CD1c-positive myeloid dendritic cell (primary cell): ENCODE results near the gene CASZ1.

Experiments
- DNase-seq: peaks from one replicate; pipeline ENCODE4 v3.0.0-alpha.2; 2016; ENCODE audit errors: extremely low spot score

The CASZ1 gene

DNA sequence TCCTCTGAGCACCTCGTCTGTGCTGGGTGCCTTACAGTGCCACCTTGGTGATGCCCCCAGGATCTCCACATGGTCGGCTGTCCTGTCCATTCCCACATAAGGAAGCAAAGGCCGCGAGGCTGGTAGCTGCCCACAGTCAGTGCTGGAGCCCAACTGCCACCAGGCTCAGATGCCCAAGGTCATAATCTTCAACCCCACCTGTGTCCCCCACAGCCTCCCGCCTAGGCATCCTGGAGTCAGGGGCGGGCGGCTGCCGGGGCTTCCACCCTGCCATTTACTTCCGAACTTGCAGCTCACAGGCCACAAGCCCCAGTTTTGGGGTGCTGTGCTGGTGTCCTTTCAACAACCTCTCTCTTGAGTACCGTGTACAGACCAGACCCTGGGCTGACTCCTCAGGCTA lies 126.3 kb downstream of the CASZ1 start:
- DNase-seq, result no peak

DNA sequence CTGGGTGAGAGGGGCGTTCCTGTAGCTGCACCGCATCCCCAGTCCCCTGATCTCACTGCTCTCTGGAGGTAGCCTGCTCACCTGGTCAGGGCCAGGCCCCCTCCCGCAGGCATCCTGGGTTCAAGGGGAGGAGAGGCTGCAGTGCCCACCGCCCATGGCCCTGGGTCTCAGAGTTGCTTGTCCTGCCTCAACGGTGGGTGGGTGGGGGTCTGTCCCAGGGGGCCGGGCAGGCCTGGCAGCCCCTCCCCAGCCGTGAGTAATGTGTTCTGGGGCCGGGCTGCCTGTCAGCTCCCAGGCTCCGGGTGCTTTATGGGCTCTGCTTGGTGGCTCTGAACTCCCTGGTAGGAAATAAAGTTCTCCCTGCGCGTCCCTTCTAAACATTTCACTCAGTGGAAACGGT lies 126.9 kb downstream of the CASZ1 start:
- no peak for DNase-seq

DNA sequence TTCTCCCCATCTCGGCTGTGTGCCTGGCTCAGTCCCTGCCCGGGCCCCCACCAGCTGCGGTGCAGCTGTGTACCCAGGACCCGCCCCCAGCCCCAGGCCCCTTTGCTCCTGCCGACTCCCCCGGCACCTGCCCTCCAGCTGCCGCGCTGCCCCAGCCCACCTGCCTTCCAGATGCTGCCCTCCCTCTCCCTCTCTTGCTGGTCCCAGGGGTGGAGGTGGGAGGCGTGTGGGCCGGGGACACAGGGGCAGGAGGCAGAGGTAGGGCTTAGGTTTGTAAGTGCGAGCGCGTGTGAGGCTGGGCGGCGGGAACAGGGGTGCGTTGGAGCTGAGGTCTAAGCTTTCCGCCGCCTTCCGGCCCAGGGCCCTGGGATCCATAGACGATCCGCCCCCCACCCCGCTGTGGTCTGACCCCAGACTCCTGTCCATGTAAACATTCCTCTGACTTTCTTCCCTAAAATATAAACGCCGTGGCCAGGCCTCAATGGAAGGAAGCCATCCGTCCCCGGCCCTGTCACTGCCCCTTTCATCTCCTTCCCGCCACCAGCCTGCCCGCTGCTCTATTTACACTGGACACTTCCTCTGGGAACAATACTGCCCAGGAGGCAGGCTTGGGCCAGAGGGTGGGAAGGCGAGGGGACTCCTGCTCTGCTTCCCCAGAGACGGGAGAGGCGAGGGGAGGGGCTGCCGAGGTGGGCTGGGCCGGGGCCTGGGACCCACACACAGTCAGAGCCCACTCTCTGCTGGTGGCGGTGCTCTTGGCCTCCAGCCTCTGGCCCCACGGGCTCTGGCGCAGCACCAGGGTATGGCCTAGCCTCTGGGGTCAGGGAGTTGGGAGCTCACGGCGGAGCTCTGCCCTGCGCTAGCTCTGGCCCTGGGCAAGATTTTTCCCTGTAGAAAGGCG lies 128.3 kb downstream of the CASZ1 start:
- no peak for DNase-seq

DNA sequence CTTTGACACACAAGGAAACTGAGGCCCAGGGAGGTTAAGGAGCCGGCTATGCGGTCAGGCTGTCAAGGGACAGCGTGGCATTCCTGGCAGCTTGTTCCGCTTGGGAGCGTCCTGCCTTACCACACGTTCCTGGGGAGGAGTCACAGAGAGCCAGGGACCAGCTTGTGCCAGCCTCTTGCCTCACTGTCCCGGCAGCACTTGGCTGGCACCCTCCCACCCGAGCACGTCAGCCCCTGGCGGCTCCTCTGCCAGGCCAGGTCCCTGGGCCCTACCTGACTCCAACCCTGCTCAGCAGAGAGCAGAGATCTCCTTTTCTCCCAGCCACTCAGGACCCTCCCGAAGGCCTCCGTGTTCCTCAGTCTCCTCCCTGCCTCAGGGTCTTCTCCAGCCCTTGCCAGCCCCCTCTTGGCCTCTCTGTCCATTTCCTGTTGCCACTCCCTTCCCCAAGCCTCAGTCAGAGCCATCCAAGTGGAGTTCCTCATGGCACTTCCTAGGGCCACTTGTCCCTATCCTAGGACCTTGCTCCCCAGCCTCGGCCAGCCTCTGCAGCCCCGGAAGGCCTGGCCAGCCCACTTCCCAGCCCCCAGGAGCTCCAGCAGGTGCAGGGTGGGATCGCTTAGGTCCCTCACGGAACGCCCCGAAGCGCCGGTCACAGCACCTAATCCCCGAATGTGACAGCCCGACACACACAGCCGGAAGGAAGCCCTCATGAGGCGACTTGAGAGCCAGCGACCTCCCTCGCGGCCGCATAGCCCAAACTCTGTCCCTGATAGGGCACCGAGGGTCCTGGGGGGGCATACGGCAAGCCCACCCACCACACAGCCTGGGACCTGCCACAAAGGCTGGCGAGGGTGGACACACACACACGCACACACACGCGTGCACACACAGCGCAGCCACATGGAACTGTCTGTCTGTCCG lies 130.3 kb downstream of the CASZ1 start:
- no peak for DNase-seq

DNA sequence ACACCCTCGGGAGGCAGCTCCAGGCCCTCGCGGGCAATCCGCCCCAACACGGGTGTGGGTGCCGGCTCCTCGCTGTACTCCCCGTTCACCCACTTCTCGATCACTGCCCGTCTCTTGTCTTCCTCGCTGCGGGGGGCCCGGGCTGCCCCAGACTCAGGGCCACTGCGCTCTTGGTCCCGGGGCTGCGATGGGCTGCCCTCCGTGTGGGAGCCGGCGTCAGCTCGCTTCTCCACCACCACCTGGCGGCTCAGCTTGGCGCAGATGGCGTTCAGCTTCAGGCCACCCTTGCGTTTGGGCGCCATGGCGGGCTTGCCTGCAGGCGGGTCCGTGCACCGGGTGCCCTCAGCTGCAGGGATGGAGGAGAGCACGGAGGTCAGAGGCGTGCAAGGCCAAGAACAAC lies 131.2 kb downstream of the CASZ1 start:
- DNase-seq, result no peak

DNA sequence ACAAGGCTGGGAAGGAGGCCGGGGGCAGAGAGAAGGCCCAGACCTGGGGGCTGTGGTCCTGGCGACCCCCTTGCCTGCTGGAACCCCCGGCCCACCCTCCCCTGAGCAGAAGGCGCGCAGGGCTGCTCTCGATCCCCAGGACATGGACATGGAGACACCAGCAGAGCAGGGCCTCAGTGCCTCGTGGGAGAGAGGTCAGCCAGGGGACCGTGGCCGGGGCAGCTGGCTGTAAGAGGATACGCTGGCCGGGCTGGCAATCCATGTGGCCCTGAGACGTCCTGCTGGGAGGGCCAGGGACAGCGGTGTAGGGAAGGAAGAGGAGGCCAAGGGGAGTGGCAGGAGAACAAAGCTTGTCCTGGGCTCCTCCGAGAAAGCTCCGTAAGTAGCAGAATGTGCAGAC lies 132.2 kb downstream of the CASZ1 start:
- DNase-seq, result no peak

DNA sequence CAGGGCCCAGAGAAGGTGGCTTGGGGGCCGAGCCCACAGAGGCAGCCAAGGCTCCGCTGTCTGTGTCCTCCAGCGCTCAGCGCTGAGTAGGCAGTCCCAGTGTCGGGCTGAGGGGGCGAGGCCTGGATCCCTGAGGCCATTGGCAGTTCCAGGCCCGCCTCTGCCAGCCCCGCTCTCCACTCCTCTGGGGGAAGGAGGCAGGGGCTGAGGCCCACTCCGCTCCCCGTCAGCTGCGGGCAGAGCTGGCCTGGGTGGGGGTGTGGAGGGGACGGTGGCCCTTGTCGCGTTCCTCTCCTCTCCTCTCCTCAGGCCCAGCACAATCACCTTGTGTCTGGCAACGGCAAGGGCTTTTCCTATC lies 132.8 kb downstream of the CASZ1 start:
- DNase-seq, result no peak

DNA sequence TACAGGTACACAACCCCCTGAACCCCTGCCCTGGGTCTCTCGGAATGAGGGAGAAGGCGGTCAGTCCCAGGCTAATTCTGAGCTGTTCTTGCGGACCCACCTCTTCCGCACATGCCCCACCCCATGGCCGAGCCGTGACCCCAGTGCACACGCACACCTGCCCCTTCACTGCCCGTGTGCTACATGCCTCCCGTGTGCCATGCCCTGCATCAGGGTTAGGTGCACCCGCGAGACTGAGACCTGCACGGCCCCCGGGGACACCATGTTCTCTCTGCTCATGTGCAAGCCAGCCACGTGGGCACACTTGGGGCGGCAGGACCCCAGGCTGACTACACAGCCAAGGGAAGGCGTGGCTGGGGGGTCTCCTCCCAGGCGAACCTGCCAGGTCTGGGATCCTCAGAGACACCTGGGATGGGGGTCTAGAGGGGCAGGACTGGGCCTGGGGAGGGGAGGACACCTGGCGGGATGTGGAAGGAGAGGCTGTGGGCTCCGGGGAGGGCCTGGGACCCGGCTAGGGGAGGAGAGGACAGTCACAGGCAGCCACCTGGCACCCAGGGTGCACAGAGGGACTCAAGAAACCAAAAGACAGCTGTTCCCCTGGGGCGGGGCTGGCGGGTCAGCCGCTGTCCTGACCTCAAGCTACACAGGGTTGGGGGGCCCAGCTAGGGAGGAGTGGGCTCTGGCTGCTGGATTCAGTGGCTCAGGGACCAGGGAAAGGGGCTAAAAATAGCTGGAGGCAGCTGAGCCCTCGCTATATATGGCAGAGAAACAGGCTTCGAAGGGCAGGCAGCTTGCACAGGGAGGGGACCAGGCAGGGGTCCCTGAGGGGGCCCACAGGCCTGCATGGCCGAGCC lies 133.4 kb downstream of the CASZ1 start:
- DNase-seq, result no peak

DNA sequence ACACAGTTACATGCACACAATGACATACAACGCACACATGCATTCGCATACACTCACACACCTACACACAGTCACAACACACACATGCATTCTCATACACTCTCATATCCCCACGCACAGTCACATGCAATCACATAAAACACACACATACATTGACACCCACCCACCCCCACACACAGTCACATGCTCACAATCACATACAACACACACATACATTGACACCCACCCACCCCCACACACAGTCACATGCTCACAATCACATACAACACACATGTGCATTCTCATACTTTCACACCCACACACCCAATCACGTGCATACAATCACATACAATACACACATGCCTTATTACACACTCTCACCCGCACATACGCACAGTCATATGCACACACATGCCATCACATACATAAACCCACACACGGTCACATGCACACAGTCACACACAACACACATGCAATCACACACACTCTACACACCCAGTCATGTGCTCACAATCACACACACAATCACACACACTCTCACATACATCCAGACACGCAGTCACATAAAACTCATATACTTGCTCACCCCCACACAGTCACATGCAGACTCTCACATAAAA lies 134.3 kb downstream of the CASZ1 start:
- no peak for DNase-seq

DNA sequence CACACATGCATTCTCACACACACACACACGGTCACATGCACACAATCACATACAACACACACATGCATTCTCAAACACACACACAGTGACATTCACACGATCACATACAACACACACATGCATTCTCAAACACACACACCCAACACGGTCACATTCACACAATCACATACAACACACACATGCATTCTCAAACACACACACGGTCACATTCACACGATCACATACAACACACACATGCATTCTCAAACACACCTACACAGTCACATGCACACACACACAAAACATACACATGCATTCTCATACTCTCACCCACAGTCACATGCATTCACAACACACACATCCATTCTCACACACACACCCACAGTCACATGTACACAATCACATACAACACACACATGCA lies 135.0 kb downstream of the CASZ1 start:
- DNase-seq, result no peak

DNA sequence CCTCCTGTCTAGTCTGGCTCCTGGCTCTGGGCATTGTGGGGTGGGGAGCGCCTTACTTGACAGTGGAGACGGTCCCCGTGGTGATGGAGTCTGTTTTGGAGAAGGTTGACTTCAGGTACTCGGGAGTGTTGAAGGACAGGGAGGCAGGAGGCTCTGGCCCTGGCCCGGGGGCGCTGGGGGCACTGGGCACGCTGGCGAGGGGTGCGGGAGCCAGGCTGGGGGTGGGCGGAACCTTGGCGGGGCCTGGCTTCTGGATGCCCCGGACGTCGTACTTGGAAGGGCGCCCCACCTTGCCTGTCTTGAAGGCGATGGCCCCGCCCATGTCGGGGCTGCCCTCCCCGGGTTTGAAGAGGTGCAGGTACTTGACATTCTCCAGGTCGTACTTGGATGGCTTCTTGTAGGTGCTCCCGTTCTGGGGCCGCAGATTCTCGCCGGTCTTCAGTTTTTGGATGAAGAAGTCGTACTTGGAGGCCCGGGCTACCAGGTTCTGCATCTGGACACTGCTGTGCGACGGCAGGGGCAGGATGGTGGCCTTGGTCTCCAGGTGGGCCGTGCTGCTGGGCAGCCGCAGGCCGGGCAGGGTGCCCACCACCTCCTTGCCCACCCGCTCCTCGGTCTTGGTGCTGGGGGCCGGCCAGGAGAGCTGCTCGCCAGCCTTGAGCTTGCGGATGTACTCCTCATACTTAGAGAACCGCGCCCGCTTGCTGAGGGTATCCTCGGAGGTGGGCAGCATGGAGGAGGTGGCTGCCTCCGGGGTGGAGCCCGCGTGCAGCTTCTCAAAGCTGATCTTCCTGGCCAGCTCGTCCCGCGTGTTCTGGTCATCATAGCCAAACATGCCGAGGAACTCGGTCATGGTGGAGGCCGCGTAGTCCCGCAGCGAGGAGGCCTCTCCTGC lies 136.6 kb downstream of the CASZ1 start:
- no peak for DNase-seq

DNA sequence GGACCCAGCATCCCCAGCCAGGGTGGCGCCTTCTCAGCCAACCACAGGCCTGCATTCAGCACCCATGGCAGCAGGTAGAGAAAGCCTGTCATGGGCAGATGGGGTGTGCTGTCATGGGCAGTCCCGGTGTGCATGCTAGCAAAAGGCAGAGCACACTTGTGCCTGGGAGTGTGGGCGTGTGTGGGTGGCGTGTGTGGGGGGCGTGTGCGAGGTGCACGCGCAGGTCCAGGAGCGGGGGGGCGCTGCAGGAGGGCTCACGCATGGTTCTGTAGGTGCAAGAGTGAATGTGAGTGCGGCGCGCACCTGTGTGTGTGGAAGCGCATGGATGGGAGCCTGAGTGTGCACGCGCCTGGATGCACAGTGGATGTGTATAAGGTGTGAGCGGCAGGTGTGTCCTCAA lies 137.2 kb downstream of the CASZ1 start:
- no peak for DNase-seq

DNA sequence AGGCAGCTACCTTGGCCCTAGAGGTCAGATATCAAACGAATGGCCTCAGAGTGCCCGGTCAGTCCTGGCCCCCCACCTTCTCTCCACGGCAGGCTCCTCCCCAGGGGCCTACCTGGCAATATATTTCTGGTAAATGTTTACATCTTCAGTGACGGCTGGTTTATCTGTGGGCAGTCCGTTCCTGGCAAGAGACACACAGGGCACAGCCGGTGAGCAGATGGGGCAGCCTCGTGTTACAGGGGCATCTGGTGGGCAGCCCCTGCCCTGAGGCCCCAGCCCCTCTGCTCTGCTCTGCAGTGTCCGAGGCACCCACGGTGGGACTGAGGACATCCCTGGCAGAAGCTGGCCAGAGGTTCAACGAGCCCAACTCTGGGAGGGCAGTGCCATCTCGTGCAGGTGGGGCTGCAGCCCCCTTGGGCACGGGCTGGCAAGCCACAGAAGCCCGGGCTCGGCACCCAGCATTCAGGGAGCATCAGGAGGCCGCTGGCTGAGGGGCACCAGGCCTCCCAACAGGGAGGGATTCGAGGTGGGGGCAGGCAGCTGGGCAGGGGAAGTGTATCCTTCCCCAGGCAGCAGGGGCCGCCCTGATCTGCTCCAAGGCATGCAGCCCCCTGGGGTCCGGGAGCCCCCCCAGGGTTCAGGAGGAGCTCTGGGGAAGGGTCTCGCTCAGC lies 137.9 kb downstream of the CASZ1 start:
- DNase-seq, result no peak

DNA sequence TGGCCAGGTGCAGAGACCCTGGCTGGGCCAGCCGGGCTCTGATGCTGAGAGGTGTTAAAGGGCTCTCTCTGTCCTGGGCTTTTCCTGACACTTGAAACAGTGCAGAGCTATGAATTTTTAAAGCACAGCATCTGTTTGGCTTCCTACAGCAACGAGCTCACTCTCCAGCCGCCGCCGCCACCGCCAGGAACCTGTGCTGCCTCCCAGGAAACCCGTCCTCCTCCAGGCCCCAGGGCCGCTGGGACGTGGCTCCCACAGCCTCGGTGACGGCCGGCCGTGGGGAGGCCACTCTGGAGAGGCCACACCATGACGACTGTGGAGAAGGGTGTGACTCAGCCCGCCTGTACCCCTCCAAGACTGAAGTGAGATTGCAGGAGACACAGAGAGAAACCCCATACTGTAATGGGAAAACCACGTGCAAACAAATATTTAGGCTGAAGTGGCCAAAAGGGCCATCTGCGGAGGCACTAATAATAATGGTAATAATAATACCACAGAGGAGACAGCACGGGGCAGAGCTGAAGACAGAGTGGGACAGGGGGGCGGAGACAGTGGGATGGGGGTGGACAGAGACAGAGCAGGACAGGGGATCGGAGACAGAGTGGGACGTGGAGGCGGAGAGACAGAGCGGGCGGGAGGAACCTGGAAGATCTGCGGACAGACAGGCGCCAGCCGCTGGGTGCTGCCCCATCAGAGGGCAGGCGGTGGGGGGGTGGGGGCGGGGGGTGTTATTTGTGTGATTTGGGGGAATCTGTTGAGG lies 139.2 kb downstream of the CASZ1 start:
- no peak for DNase-seq

DNA sequence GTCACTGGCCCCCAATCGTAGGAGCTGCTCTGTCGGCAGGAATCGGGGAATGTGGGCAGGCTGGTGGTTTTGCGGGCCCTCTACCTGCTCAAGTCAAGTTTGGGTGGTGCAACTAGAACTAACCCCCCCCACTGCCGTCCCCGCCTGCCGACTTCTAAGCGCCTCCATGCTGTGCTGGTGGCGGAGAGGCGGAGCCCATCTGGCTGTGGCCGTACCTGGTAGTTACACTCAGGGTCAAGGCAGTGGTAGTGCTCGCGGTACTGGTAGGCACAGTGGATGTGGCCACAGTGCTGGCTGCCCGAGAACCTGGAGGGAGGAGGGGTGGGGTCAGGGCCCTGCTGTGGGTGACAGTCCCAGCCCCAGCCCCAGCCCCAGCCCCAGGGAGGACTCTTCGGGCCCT lies 140.0 kb downstream of the CASZ1 start:
- DNase-seq, result no peak

DNA sequence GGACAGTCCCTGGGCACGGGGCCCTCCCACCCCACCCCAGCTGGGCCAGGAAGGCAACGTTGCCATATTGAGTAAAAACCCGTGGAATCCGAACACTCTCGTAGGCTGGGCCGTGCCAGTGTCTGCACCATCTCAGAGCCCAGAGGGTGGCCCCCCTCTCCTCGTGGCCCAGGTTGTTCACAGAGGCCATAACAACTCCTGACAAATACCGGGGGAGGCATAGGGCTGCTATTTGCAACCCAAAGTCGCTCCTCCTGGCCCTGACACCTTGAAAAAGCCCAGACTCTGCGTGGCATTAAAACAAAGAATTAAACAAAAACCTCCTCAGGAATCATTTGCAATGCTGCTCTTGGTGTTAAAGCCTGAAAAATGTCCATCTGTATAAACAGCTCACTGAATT lies 141.4 kb downstream of the CASZ1 start:
- DNase-seq, result no peak

DNA sequence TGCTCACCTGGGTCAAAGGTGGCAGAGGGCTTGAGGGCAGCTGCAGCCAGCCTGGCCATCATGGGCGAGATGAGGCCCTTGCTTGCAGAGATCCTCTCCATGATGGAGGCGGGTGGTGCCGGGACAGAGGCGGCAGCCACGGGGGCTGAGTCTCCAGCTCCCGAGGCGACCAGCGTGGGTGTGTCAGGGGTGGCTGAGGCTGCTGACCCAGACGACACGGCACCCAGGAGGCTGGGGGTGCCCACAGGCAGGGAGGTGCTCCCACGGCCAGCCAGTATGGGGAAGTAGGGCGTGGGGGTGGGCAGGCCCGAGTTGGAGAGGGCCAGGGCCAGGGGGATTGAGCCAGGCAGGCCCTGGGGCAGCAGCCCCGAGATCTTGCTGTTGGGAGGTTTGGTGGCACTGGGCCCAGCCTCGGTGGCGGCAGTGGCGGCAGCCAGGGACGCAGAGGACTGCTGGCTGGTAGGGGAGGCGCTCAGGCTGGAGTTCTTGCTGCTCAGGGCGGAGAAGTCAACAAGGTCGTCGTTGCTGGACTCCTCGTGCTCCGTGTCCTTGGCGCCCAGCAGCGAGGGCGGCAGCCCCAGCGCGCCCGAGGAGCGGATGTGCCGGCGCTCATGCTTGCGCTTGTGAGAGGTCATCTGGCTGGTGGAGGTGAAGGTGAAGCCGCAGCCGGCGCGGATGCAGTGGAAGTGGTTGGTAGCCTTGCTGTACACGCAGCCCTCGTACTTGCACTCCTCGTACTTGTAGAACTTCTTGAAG lies 142.9 kb downstream of the CASZ1 start:
- DNase-seq, result no peak

DNA sequence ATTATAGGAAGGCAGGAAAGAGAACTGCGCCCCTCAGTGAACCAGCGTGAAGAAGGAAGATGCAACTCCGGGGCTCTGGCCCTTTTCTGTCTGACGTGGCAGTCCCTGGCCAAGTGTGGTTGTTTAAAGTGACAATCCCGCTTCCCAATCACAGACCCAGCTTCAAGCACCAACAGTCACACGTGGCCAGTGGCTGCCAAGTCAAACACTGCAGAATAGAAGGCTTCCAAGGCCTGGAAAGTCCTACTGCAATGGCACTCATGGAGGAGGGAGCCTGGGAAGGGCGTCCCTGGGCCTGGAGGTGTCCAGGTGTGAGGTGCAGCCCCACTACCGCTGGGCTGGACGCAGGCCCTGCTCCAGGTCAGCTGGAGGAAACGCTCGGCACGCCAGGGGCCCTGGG lies 143.8 kb downstream of the CASZ1 start:
- no peak for DNase-seq

DNA sequence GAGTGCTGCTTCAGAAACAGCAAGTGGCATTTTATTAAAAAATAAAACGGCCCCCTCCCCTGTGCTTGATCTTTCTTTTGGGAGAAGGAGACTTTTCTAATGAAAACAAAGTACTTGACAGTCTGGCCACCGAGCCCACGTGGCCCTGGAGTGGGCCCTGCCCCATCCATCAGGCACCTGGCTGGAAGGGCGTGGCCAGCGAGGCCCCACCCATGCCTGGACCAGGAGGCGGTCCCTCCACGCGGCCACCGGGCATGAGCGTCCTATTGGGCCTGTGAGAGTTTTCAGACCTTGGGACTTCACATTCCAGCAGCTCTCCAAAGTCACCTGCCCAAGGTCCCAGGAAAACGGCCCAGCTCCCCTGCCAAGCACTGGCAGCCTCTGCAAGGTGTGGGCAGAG lies 144.7 kb downstream of the CASZ1 start:
- no peak for DNase-seq
